ENCODE results near the gene CASZ1. TPM values are rescaled to one million over a fixed set of nuclear protein-coding genes. Genes with fewer than 3 reads are reported as not detected.

Gene CASZ1
- total RNA-seq, 1 donor from 2014 or later = 58.2 TPM

DNA sequence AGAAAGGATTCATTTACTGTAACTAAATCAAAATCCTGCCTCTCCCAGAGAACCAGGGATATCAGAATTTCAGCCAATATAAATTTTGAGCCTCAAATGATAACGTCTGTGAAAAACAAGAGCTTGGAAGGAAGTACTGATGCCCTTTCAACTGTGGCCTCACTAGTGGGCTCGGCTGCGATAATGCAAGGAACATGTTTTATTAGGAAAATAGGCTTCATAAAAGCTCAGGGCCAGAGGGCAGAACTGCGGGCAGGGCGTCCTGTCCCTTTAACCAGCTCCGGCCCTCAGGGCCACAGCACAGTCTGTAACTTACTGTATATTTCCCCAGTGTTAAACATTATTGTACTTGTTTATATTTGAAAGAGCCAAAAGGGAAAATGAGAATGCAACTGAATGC lies 199.7 kb downstream of the CASZ1 start:
- DNase-seq (ENCODE audit: missing footprints) = no peak
- no peak for ATAC-seq
- intact Hi-C loops (cut with DNase I) = no loop called here

DNA sequence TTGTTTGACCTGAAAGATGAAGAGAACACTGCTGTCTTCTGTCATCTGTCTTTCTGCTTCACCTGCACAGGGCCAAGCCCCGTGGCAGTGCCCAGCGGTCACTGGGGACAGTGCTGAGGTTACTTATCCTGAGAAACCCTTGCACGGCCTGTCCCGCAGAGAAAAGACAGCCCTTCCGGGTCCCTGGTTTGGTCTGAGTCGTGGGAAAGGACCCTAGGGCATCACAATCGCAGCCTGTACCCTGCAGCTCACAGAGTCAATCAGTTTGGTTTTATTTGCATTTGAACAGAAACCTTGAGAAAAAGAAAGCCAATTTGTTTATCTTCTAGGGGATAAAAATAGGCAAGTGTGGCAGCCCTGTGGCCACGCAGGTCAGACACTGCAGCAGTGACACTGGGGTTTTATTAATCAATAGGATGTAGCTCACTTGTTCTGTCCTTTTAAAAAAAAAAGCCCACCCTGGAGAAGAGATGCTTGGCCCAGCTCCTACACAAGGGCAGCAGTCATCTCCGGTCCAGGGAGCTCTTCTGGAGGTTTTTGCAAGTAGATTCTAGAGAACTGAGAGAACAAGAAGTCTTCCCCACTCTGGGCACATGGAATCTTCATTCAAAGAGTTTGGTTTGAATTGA lies 201.7 kb downstream of the CASZ1 start:
- DNase-seq (ENCODE audit: missing footprints) (no peak), ATAC-seq (peak; percentile 69)
- intact Hi-C loops (cut with DNase I) = no loop called here

DNA sequence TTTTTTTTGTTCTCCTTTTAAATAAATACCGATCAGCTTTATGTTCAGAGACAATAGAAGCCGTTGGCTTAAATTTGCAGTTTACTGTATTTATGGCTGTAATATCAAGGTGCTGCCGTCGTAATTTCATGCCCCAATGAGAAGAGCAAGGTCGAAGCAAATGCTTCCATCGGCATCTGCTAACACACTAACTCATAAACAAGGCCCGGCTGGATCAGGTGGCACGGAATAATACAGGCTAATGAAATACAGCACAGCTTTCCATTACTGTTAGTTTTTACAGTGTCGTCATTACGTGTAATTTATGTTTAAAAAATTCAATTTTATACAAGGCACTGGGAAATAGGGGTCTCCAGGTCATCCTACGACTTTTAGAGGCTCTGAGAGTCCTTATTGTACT lies 202.7 kb downstream of the CASZ1 start:
- intact Hi-C loops (cut with DNase I) = no loop called here
- DNase-seq (ENCODE audit: missing footprints) (no peak), ATAC-seq (no peak)

GRCh38 chr1:10592373-10592772 lies 204.1 kb downstream of the CASZ1 start:
- intact Hi-C loops (cut with DNase I) = no loop called here
- no peak for DNase-seq (ENCODE audit: missing footprints)
- ATAC-seq = no peak

DNA sequence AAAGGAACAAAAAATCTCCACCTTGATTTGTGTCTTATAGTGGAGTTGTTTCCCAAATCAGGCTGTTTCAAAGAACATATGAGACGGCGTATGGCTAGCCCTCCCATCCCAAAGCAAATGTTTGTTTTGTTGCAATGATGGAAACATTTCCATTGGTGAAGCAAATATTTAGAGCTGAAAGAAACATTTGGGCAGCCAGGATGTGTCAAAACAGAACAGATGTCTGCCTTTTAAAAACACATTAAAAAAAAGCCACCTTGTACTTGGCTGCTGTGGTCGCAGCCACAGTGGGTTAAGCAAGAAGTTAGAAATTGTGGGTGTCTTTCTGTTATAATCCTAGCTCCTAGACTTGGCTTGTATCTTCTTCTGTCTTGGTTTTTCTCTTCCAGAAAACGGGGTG lies 205.4 kb downstream of the CASZ1 start:
- intact Hi-C loops (cut with DNase I) = no loop called here
- ATAC-seq (no peak), DNase-seq (ENCODE audit: missing footprints) (no peak)

- ATAC-seq (no peak), DNase-seq (ENCODE audit: missing footprints) (no peak)
- intact Hi-C loops (cut with DNase I) = no loop called here
Observed at GRCh38 chr1:10589074-10589473, 207.4 kb downstream of the CASZ1 start.

DNA sequence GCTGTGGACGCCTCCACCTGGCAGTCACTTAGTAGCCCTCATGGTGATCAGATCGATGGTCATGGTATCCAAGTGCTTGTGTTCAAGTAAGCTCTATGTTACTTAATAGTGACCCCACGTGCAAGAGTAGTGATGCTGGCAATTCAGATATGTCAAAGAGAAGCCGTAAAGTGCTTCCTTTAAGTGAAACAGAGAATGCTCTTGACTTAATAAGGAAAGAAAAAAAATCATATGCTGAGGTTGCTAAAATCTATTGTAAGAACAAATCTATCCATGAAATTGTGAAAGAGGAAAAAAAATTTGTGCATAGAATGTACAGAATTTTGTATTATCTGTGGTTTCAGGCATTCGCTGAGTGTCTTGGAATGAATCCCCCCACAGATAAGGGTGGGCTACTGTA lies 207.8 kb downstream of the CASZ1 start:
- intact Hi-C loops (cut with DNase I) = no loop called here
- DNase-seq (ENCODE audit: missing footprints) = no peak
- no peak for ATAC-seq

Other genes starting within 250 kb of the CASZ1 start
- 107 TPM for gene TARDBP, start 216.0 kb upstream of the CASZ1 start, total RNA-seq

Measured in Right ventricle myocardium inferior (tissue), 1 donor.